GM12878 (cell line): ENCODE results near the gene TRIM37. TPM values are rescaled to one million over a fixed set of nuclear protein-coding genes. Genes with fewer than 3 reads are reported as not detected.

Source experiments
- POLR2A ChIP-seq: IDR thresholded peaks from 2 replicates; pipeline ENCODE4 v1.6.1; 2011; ENCODE audit warnings: low read depth, mild to moderate bottlenecking, low read length
- microRNA counts: library from miRNA; unstranded; fragments of <30 nt; microRNA quantifications from one replicate; lab custom pipeline; 2016
- microRNA-seq: library from miRNA; unstranded; fragments of <30 nt; microRNA quantifications from one replicate; pipeline ENCODE4, GENCODE V29; 2018
- polyA plus RNA-seq, 11 experiments: library from polyadenylated mRNA; depleted of rRNA in 4 of 11; unstranded in 6 of 11; stranded (reverse) in 5 of 11; fragments of >200 nt; fragmentation: Nextera tagmentation in 4 of 11; fragmentation: Illumina TruSeq in 1 of 11; extraction: Ambion mirVana in 4 of 11; extraction: Trizol in 1 of 11; gene quantifications; 1 replicate in 1 of 11; 2 replicates in 10 of 11; pipeline versions ENCODE4 v1.2.1 to v1.2.3, GENCODE V29; 2011 to 2016; ENCODE audit warnings: inconsistent platforms in 2 of 11, missing spikeins in 2 of 11, low read depth in 1 of 11
- small RNA-seq: library from RNA; depleted of rRNA; stranded (forward); fragments of <200 nt; gene quantifications from one replicate; pipeline ENCODE3, GENCODE V24; 2014
- total RNA-seq, 4 experiments: library from RNA; depleted of rRNA in 3 of 4; stranded (reverse); fragments of >200 nt in 3 of 4; fragmentation: Illumina TruSeq in 1 of 4; extraction: Trizol in 1 of 4; gene quantifications; 2 replicates each; pipeline versions ENCODE4 v1.2.1 to v1.2.3, GENCODE V29; 2013 to 2021
- TF ChIP-seq, protein P1 (sequence below): fragments of 450-650 bp; IDR thresholded peaks from 2 replicates; pipeline ENCODE4 v1.6.1; 2016; ENCODE audit warnings: mild to moderate bottlenecking

TRIM37 gene
- total and polyA plus RNA-seq, 10 of the 15 experiments (the other 5 are each of a cell fraction or from before 2014, with no cell fraction given): 4.8 to 20.6 (median 18.1) TPM

DNA sequence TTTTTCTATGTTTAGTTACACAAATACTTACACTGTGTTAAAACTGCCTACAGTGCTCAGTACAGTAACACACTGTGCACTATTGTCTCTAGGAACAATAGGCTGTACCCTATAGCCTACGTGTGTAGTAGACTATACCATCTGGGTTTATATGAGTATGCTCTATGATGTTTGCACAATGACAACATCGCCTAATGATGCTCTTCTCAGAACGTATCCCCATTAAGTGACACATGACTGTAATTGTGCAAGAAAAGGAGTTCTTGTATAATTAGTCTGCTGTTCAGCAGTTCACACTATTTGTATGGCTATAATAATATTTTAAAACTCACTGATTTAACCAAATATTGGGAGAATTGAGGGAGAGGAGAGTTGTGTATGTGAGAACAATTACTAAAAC, 173.7 kb downstream of the TRIM37 start (continued):
- TF ChIP-seq, protein P1, sequence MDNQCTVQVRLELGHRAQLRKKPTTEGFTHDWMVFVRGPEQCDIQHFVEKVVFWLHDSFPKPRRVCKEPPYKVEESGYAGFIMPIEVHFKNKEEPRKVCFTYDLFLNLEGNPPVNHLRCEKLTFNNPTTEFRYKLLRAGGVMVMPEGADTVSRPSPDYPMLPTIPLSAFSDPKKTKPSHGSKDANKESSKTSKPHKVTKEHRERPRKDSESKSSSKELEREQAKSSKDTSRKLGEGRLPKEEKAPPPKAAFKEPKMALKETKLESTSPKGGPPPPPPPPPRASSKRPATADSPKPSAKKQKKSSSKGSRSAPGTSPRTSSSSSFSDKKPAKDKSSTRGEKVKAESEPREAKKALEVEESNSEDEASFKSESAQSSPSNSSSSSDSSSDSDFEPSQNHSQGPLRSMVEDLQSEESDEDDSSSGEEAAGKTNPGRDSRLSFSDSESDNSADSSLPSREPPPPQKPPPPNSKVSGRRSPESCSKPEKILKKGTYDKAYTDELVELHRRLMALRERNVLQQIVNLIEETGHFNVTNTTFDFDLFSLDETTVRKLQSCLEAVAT: no peak
- TF ChIP-seq POLR2A: no peak

MicroRNAs within 50 kb of the gene (microRNA counts, 767-probe panel; counts per million panel counts)
- microRNA hsa-miR-301a-3p (lab: Ali Mortazavi, UCI) (2,627 counts per million, percentile 85 among the panel's probes with 10 or more counts), microRNA hsa-miR-454-3p (lab: Ali Mortazavi, UCI) (2,553 counts per million, percentile 84 among the panel's probes with 10 or more counts)

Small RNA genes within 50 kb of the gene (microRNA-seq; reads per million reads assigned to microRNA genes)
- 62.7 reads per million, percentile 69 among the genes with 10 or more reads in this experiment for gene MIR301A
- gene MIR454: 4,292 reads per million, percentile 94 among the genes with 10 or more reads in this experiment

Small RNA genes within 50 kb of the gene (small RNA-seq; reads per million reads assigned to genes)
- gene MIR301A (363 reads per million, percentile 99 among the genes with 10 or more reads in this experiment), gene MIR454 (177 reads per million, percentile 99 among the genes with 10 or more reads in this experiment), gene RN7SL716P (not detected), gene RNU2-58P (not detected)

Other genes with a start within 250 kb of the TRIM37 start
- gene SKA2, start 48.3 kb upstream of the TRIM37 start, total RNA-seq (2014; rRNA removed): 57.8 and 59.5 TPM in 2 replicates
- 123 and 131 TPM in 2 replicates for gene SKA2, start 48.3 kb upstream of the TRIM37 start, total RNA-seq (2014; rRNA removed; fragmentation: Illumina TruSeq; extraction: Trizol)
- 65.9 and 66.8 TPM in 2 replicates for gene SKA2, start 48.3 kb upstream of the TRIM37 start, total RNA-seq (2021)
- gene SKA2, start 48.3 kb upstream of the TRIM37 start, polyA plus RNA-seq (2011; rRNA removed): 40.3 and 72.1 TPM in 2 replicates
- gene SKA2, start 48.3 kb upstream of the TRIM37 start, polyA plus RNA-seq (2014; fragmentation: Illumina TruSeq; extraction: Trizol): 137 and 168 TPM in 2 replicates
- gene SKA2, start 48.3 kb upstream of the TRIM37 start, polyA plus RNA-seq (2014; fragmentation: Nextera tagmentation; extraction: Ambion mirVana): 100 to 1,000 TPM; 110 to 114 TPM
- gene SKA2, start 48.3 kb upstream of the TRIM37 start, polyA plus RNA-seq (2014; rRNA removed): 71.4 and 82.5 TPM in 2 replicates
- 100 to 1,000 TPM; 124 to 133 TPM for gene SKA2, start 48.3 kb upstream of the TRIM37 start, polyA plus RNA-seq (2016; fragmentation: Nextera tagmentation; extraction: Ambion mirVana)
- gene PRR11, start 48.9 kb upstream of the TRIM37 start, total RNA-seq (2014; rRNA removed): 20.8 and 21.2 TPM in 2 replicates
- gene PRR11, start 48.9 kb upstream of the TRIM37 start, total RNA-seq (2014; rRNA removed; fragmentation: Illumina TruSeq; extraction: Trizol): 73.9 and 74.4 TPM in 2 replicates
- gene PRR11, start 48.9 kb upstream of the TRIM37 start, total RNA-seq (2021): 51.3 and 54.0 TPM in 2 replicates
- 78.3 and 95.1 TPM in 2 replicates for gene PRR11, start 48.9 kb upstream of the TRIM37 start, polyA plus RNA-seq (2011; rRNA removed)
- 97.0 and 99.8 TPM in 2 replicates for gene PRR11, start 48.9 kb upstream of the TRIM37 start, polyA plus RNA-seq (2014; fragmentation: Illumina TruSeq; extraction: Trizol)
- 10 to 100 TPM; 32.6 to 49.8 TPM for gene PRR11, start 48.9 kb upstream of the TRIM37 start, polyA plus RNA-seq (2014; fragmentation: Nextera tagmentation; extraction: Ambion mirVana)
- 46.8 and 49.7 TPM in 2 replicates for gene PRR11, start 48.9 kb upstream of the TRIM37 start, polyA plus RNA-seq (2014; rRNA removed)
- gene PRR11, start 48.9 kb upstream of the TRIM37 start, polyA plus RNA-seq (2016; fragmentation: Nextera tagmentation; extraction: Ambion mirVana): 10 to 100 TPM; 39.8 to 46.2 TPM
- gene SMG8, start 103.2 kb upstream of the TRIM37 start, total RNA-seq (2014; rRNA removed): 17.5 and 20.0 TPM in 2 replicates
- 17.3 and 17.7 TPM in 2 replicates for gene SMG8, start 103.2 kb upstream of the TRIM37 start, total RNA-seq (2014; rRNA removed; fragmentation: Illumina TruSeq; extraction: Trizol)
- gene SMG8, start 103.2 kb upstream of the TRIM37 start, total RNA-seq (2021): 13.6 and 14.6 TPM in 2 replicates
- gene SMG8, start 103.2 kb upstream of the TRIM37 start, polyA plus RNA-seq (2011; rRNA removed): 15.6 and 16.9 TPM in 2 replicates
- gene SMG8, start 103.2 kb upstream of the TRIM37 start, polyA plus RNA-seq (2014; fragmentation: Illumina TruSeq; extraction: Trizol): 15.6 and 18.9 TPM in 2 replicates
- 1 to 10 TPM; 2.8 to 3.8 TPM for gene SMG8, start 103.2 kb upstream of the TRIM37 start, polyA plus RNA-seq (2014; fragmentation: Nextera tagmentation; extraction: Ambion mirVana)
- 10.3 and 11.1 TPM in 2 replicates for gene SMG8, start 103.2 kb upstream of the TRIM37 start, polyA plus RNA-seq (2014; rRNA removed)
- gene SMG8, start 103.2 kb upstream of the TRIM37 start, polyA plus RNA-seq (2016; fragmentation: Nextera tagmentation; extraction: Ambion mirVana): 10 to 100 TPM; 15.8 to 16.8 TPM
- gene GDPD1, start 113.6 kb upstream of the TRIM37 start, total RNA-seq (2014; rRNA removed): 0.56 and 0.65 TPM in 2 replicates
- gene GDPD1, start 113.6 kb upstream of the TRIM37 start, total RNA-seq (2014; rRNA removed; fragmentation: Illumina TruSeq; extraction: Trizol): 0.81 and 1.3 TPM in 2 replicates
- 0.64 and 0.74 TPM in 2 replicates for gene GDPD1, start 113.6 kb upstream of the TRIM37 start, total RNA-seq (2021)
- 1.6 and 3.3 TPM in 2 replicates for gene GDPD1, start 113.6 kb upstream of the TRIM37 start, polyA plus RNA-seq (2011; rRNA removed)
- gene GDPD1, start 113.6 kb upstream of the TRIM37 start, polyA plus RNA-seq (2014; fragmentation: Illumina TruSeq; extraction: Trizol): 0.88 and 1.6 TPM in 2 replicates
- under 1 TPM; 0.18 to 0.40 TPM for gene GDPD1, start 113.6 kb upstream of the TRIM37 start, polyA plus RNA-seq (2014; fragmentation: Nextera tagmentation; extraction: Ambion mirVana)
- gene GDPD1, start 113.6 kb upstream of the TRIM37 start, polyA plus RNA-seq (2014; rRNA removed): 0.34 and 0.79 TPM in 2 replicates
- gene GDPD1, start 113.6 kb upstream of the TRIM37 start, polyA plus RNA-seq (2016; fragmentation: Nextera tagmentation; extraction: Ambion mirVana): under 1 TPM; 0.54 to 0.64 TPM
- gene YPEL2, start 224.8 kb upstream of the TRIM37 start, total RNA-seq (2014; rRNA removed): 0.45 and 0.71 TPM in 2 replicates
- gene YPEL2, start 224.8 kb upstream of the TRIM37 start, total RNA-seq (2014; rRNA removed; fragmentation: Illumina TruSeq; extraction: Trizol): 0.63 and 0.64 TPM in 2 replicates
- gene YPEL2, start 224.8 kb upstream of the TRIM37 start, total RNA-seq (2021): 0.69 and 0.92 TPM in 2 replicates
- 8.1 and 8.3 TPM in 2 replicates for gene YPEL2, start 224.8 kb upstream of the TRIM37 start, polyA plus RNA-seq (2011; rRNA removed)
- gene YPEL2, start 224.8 kb upstream of the TRIM37 start, polyA plus RNA-seq (2014; fragmentation: Illumina TruSeq; extraction: Trizol): 0.55 and 0.76 TPM in 2 replicates
- gene YPEL2, start 224.8 kb upstream of the TRIM37 start, polyA plus RNA-seq (2014; fragmentation: Nextera tagmentation; extraction: Ambion mirVana): under 1 TPM; 0.11 to 0.18 TPM
- gene YPEL2, start 224.8 kb upstream of the TRIM37 start, polyA plus RNA-seq (2014; rRNA removed): 0.41 and 0.47 TPM in 2 replicates
- under 1 TPM; 0.15 to 0.51 TPM for gene YPEL2, start 224.8 kb upstream of the TRIM37 start, polyA plus RNA-seq (2016; fragmentation: Nextera tagmentation; extraction: Ambion mirVana)